ENCODE data around the gene PEPD.

The PEPD gene

DNA sequence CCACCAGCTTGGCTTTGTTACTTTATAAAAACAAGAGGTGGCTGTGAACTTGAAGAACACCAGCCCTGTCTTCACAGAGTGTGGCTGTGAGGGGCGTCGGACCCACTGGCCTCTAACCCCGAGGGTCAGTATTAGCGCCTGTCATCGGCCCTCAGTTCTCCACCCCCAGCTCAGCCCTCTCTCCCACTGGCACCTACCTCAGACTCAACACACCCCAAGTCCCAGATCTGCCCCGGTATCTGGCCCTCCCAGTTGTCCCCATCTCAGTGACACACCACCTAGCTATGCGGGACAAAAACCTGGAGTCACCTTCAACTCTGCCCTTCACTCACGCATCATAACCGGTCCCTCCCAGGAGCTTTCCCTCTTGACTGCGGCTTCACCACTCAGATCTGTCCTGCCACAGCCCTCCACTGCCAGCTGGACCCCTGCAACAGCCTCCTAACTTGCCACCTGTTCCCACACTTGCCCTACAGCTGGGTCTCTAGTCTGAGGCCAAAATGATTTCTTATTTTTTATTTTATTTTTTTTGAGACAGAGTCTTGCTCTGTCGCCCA lies 45.4 kb downstream of the PEPD start:
- no peak for DNase-seq

DNA sequence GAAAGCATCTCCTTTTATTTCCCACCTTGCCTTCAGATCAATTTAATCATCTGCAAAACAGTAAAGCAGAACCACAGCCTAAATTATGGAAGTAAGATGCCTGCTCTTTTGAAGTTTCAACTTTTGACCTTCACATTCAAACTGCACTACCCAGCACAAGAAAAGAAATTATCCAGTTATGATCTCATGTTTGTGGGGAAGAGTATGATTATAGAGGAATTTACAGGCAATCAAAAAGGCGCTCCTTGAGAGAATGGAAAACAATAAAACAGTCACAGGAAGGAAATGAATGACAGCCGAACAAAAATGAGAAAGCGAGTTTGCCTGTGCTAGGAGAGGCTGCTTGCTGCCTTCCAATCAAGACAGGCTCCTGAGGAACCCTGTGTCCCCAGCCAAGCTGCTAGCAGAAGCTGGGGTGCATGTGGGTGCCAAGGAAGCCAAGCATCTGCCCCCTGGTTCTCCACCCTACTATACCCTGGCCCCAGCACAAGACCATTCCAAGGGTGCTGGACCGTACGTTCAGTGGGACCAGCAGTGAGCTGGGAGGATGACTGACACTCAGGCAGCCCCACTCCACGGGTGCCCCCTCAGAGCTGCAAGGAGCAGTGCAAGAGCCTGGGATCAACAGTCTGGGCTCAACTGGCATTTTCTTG lies 47.8 kb downstream of the PEPD start:
- DNase-seq: no peak

DNA sequence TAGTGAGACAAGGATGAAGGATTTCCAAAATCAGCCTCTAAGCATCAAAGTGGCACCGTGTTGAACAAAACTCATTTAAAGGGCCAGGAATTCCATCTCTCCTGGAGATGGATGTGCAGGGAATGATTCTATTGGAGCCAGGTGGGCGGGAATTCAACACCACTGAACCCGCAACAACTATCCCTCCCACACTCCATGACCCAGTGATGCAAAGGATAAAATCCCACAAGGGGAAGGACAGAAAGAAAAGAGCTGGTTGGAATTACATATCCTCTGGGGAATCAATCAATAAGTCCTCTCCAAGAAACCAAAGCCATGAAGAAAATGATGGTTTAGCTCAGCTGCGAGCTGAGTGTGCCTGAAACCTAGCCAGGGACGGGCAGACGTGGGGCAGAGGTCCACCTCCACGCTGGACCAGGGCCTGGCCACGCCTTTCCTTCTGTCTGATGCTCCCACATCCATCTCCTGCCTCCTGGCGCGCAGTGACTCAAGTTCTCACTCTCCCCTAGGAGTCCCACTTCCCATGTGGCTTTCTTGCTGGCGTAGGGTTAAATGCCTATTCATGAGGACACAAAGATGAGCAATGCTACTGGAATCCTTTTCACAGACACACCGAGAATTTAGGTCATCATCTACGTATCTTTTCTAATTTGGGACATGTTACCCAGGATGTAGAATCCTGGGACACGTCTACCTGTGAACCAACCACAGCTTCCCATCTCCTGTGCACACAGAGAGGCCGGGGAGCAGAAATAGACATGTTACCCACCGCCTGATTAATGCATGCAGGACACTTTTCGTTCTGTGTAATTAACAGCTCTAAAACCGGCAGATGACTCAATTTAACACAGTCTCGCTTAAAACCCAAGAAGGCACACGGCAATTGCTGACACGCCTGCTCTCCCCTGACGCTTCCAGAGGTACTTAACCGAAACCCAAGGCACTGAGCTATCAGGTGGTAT lies 48.6 kb downstream of the PEPD start:
- DNase-seq: peak in 20 of 58 donors; percentile 4 to 52 (median 25)

DNA sequence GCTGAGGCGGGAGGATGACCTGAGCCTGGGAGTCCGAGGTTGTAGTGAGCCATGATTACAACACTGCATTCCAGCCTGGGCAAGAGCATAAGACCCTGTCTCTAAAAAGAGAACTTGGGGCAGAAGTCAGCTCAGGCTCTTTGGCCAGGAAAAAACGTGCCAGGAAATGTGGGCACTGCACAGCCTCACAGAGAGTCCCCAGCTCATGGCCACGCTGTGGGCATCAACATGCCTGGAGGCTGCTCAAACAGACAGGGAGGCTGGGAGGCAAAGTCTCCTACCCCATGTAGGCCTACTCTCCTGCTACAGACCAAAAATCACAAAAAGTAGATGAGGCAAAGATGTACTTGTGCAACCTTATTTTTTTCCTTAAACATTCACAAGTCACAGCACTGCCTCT lies 49.4 kb downstream of the PEPD start:
- DNase-seq: no peak

DNA sequence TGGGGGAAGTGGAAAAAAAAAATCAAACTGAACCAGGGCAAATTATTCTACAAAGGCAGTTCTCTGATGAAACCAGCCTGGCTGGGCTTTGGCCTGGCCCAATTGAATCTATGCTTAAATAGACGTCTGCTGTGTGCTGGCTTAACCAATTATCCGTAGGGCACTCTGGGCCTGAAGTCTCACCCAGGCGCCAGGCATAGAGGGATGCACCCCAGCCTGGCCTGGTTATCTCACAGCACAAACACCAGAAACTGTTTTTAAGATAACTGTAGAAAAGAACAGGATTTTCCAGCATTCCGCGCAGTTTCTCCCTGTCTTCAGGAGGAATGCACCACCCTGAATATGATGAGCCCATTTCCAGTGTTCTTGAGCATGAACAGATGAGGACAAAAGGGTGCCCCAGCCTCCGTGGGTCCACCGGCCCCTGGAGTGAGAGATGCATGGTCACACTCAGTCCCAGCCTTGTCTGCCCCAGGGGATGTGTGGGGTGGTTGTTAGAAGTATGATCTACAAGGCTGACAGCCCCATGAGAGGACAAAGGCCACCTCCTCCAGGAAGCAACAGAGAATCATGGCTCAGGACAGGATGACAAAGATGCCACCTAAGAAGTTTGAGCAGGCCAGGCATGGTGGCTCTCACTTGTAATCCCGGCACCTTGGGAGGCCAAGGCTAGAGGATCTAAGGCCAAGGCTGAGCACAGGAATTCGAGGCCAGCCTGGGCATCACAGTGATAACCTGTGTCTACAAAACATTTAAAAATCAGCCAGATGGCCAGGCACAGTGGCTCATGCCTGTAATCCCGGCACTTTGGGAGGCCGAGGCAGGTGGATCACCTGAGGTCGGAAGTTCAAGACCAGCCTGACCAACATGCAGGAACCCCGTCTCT lies 50.2 kb downstream of the PEPD start:
- no peak for DNase-seq

DNA sequence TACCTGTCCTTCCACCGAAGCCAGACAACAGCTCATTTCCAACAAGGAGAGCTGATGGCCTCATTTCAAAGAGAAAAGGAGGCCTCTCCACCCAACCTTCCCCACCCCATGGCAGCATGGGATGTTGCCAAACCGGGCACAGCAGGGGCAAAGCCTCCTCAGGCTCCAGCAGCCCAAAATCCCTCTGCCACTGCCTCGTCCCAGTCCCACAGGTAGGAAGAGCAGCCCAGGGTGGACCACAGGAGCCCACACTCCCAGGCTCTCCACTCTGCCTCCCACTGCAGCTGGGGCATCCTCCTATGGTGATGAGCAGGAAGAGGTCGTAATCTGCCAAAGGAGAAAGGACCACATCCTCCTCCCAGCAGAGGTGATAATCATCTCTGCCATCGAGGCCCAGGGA lies 50.9 kb downstream of the PEPD start:
- DNase-seq: no peak

DNA sequence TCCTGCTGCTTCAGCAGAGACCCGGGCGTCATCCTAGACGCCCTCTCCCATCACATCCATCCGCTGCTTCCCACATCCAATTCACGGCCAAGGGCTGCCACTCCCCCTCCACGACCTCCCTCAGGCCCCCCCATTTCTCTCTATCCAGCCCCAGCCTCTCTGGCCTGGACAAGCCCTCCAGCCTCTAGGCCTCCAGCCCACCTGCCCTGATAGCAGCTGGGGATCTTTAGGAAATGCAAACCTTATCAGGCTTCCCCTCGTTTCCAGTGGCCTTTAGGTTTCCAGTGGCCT lies 51.6 kb downstream of the PEPD start:
- DNase-seq: no peak

DNA sequence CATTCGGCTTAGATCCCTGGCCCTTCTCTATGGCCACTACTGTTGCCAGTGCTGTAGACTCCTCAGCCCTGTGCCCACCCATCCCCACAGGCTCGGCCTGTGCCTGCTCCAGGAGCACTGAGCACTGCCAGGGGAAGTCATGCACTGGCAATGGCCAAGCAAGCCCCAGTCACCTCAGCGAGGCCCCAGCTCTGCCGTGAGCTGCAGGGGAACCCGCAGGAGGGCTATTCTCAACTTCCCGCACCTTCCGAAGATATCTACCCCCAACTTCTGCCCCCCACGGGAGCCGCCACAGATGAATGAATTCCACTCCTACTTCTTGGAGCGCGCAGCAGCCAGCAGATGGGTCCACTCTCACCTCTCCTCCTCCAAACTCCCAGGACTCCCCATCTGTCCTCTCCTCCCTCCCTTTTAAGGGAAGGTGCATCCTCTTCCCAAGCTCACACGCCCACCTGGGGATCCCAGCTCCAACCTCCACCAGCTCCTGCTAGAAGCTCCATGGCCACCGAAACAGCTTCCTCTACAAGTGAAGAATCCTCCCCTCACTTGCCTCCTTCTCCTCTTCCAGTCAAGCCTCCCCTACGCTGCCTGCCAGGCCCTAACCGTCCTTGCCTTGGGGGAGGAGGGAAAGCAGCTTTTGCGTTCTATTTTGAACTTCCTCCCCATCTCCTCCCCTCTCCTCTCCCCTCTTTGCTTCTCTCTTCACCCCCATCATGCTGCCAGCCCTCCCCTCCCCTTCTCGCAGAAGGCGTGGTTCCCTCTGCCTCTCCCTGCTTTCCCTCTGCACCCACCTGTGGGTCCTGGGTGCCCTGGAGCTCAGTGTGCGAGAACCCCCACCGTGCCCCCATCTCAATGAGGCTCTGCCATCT lies 52.2 kb downstream of the PEPD start:
- peak in 29 of 58 donors; percentile 8 to 81 (median 41) for DNase-seq

DNA sequence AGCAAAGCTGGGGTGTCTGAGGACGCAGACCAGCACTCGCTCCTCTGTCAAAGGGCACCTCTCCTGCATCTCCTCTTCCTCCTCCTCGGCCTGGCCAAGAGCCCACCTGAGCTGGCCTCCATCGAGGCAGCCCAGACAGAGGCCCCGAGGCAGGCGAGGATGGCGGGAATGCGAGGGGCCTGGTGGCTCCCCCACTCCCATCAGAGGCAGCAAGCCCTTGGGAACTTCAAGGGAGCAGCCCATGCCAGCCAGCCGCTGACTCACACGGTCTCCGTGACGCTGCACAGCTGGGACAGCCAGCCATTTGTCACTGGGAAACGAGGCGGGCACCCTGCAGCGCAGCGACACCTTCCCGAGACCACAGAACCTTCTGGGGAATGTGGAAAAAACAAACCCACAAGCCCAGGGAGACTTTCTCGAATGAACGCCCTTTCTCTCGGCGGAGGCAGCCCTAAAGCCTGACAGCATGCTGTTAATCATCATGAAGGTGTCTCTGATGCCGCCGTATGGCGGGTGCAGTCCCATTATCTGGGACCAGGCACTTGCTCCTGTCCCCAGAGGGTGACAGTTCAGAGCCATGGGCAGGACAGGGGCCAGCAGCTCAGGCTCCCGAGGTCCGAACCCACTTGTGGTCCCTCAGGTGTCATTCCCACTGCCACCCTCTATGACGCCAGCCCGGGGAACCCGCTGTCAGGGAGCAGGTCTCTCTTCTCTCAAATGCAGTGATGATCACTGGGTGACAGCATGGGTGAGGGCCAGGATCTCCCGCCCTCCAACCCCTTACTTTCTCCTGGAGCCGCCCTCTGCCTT lies 53.0 kb downstream of the PEPD start:
- DNase-seq: peak in 6 of 58 donors; percentile 12 to 30 (median 25)

DNA sequence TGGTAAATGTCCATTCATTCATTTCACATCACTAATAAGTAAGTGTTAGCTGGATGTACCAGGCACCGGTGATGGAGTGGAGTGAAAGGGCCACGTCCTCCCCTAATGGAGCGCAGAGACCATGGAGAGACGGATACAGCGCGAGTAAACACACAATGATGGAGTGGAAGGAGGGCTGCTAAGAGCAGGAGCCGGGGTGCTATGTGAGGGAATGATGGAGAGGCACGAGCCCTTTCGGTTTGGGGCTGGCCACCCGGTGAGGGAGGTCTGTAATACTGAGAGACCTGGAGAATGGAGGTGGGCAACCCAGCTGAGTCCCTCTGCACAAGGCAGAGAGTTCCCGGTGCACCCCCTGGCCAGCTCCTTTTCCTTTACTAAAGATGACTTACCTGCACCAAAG lies 53.7 kb downstream of the PEPD start:
- no peak for DNase-seq

DNA sequence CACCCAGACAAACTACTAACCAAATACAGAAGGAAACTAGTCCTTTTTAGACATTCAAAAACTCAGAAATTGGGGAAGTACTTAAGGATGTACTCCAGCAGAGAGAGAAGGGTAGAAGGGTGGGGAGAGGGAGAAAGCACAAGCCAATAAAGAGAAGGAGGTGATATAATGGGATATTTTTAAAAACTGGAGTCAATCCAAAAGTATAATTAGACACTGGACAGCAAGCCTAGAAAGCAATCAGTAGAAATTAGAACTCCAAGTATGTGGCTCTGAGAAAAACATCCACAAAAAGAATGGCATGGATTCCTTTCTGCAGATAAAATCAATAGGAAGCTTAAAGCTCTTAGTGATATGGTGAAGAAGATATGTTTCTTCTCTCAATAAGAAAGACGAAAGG lies 55.8 kb downstream of the PEPD start:
- DNase-seq: no peak

DNA sequence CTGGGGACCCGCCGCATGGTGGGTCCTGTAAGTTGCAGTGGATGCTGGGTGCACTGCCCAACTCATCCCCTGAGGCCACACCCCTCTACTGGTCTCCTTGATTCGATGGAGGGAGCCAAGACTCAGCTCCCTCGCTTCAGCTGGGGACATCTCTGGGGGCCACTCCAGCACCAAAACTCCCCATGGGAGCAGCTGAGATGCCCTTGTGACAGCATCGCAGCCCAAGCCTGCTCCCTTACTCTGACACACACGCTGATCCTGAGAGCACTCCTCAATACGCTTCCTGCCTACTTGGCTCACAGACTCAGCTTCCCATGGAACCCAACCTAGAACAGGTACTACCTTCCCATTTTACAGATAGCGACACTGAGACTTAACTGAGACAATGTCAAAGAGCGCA lies 56.2 kb downstream of the PEPD start:
- no peak for DNase-seq

DNA sequence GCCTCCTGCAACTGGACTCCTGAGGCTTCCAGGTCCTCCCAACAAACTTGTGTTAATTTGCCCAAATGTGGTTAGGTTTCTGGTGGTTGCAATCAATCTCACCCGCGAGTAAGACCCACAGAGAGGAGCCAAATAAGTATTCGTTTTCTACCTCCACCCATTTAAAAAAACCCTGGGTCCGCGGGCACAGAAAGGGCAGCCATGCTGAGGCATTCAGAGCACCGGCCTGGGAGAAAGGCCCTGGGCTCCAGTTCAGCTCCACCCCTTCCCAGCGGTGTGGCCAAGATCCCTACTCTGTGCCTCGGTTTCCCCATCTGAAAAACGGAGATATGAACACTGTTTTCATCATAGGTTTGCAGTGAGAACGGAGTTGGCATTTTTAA lies 56.9 kb downstream of the PEPD start:
- DNase-seq: no peak

DNA sequence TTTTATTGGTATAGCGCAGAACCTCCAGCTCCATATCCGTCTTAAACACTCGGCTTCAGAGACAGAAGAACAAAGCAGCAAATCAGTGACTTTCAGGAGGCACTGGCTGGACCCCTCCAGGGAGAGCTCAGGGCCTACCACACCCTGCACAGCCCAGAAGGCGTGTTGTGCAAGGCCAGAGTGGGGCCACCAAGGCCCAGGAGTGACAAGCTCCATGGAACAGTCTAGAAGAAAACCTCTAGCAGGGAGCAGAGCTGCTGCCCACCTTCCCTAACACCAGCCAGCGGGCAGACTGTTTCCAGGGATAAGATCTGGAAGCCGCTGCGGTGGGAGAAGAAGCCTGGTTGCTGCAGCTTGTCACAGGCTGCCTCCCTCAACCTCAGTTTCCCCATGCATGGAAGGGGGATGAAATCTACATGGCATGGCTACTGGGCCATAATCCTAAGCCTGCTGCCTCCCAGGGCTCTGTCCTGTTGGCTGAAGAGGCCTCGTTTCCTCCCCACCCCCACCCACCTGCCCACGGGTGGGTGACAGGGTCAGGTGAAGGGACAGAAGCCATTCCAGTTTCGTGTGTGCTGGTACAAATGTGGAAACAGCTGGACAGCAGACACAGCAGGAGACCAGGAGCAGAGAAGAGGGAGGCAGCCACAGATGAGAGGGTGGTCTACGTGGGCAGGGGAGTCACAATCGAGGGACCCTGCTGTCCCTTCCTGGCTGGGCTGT lies 57.4 kb downstream of the PEPD start:
- DNase-seq: no peak

DNA sequence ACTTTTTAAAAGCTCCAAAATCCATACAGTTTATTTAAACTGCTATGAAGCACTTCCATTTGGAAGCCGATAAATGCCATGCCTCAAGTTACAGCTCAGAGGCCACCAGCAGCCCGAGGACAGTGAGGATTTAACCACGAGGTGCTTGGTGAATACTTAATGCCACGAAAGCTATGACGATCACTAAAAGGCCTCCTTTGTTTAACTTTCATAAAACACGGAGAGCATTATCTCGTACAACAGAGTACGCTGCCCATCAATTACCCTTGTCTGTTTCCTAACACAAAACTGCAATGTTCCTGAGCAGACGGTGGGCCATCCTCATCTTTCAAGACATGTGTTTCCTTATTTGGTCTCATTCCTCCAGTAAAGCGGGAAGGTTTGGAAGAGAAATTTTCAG lies 58.4 kb downstream of the PEPD start:
- DNase-seq: peak in 4 of 58 donors; percentile 8 to 50 (median 22)

DNA sequence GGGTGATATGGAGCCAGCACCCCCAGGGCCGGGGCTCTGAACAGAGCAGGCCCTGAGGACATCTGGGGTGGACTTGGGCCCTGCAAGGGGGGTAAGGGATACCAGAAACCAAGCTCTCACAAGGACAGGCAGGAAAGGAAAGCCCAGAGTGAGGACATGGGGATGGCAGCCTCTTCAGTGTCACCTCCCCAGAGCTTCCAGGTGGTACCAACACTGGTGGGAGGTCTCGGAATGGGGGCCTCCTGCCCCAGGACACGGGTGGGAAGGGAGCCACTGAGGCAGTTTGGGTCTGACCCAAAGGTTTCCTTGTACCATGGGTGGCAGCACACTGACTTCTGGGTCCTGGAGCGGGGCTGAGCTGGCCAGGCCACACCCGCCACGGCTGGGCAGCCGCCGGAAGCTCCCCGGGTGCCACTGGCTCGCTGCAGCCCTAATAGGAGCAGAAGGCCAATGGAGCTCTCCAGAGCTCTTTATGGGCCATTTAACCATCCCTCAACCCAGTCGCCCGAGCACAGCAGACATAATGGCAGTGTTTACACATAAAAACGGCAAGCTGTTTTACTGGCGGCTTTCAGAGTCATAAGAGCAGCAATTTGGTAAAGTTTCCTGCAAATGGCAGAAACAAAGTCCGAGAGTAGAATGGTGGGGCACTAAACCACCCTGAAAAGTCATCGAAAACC lies 59.3 kb downstream of the PEPD start:
- no peak for DNase-seq

DNA sequence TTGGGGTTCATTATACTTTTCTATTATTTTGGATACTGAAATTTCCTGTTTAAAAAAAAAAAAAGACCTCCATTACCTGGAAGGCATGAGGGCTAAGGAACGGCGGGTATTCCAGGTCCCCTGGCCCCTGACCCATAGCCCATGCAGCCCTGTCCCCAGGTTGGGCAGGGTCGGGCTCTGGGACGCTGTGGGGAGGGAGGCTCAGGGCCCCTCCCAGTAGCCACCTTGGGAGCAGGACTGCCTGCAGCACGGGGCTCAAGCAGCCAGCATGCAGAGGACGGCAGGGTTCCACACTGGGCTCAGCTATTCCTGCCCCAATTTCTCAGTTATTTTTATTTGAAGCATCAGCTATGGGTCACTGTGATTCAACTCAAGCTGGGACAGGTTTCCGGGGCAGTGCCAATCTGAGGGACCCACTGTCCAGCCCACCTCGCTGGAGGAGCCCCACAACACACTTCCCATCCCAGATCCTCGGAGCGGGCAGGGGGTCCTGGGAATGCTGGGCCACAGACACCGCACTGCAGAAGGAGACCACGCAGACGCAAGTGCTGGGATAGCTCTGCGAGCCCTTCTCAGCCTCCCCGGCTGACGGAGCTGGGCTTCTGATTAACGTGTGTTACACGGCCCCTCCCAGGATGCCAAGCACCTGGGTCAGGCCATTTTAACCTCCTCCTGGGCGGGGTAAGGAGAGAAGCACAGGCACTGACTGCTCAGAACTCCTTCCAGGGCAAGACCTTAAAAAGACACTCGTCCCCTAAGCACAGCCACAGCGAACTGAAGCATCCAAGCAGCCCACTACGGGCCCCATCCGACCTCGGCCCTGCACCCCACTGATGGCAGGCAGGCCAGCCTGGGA lies 60.1 kb downstream of the PEPD start:
- no peak for DNase-seq
